Central memory CD8-positive, alpha-beta T cell (primary cell): ENCODE measurements around the gene ADI1.

Source experiments
- ATAC-seq: fragments of 150-1000 bp; cut with Tn5 transposase; replicated peaks from 2 replicates; pipeline ENCODE4 v1.10.0; 2022; ENCODE audit warnings: mild to moderate bottlenecking, moderate FRiP score, moderate number of reproducible peaks; ENCODE audit not compliant: poor library complexity, severe bottlenecking; ENCODE audit errors: extremely low read depth
- DNase-seq, 2 donors: peaks; one replicate each; pipeline ENCODE4 v3.0.0; 2021; ENCODE audit warnings: low spot score in 2 of 2
- H3K27ac Mint-ChIP-seq: one replicate; pipeline ENCODE4 v1.8.0; 2022; ENCODE audit warnings: low read depth, mild to moderate bottlenecking, moderate library complexity, mixed read lengths
- H3K27me3 Mint-ChIP-seq: one replicate; pipeline ENCODE4 v1.8.0; 2022; ENCODE audit warnings: mixed read lengths
- H3K36me3 Mint-ChIP-seq: one replicate; pipeline ENCODE4 v1.8.0; 2022; ENCODE audit warnings: mild to moderate bottlenecking, moderate library complexity, mixed read lengths; ENCODE audit not compliant: insufficient read depth
- H3K4me1 Mint-ChIP-seq: one replicate; pipeline ENCODE4 v1.8.0; 2022; ENCODE audit warnings: mixed read lengths
- H3K4me3 Mint-ChIP-seq: one replicate; pipeline ENCODE4 v1.8.0; 2022; ENCODE audit warnings: mild to moderate bottlenecking, moderate library complexity, mixed read lengths
- H3K9me3 Mint-ChIP-seq: one replicate; pipeline ENCODE4 v1.8.0; 2022; ENCODE audit warnings: mixed read lengths

ADI1 gene

GRCh38 chr2:3519255-3520205, at the start of gene ADI1:
TSS of gene ADI1 (minus strand) at chr2:3519531. CDS start at chr2:3519487, 44 bp downstream.
- Mint-ChIP-seq H3K4me1 (peaks cover 25% of the 10 kb centered on the region), H3K4me3 (peak within 1 kb of the TSS; percentile 87), H3K36me3 (peaks cover 26% of the 10 kb centered on the region), H3K27me3 (no peaks in the 10 kb centered on the region), H3K9me3 (peaks cover 7% of the 10 kb centered on the region), H3K27ac (peak within 1 kb of the TSS; percentile 94)
- DNase-seq (peak; percentile 56 to 57), ATAC-seq (peak; percentile 58)

- ATAC-seq (no peak), DNase-seq (no peak)
- H3K9me3 Mint-ChIP-seq = no peaks in the 10 kb centered on the region
- H3K27me3 Mint-ChIP-seq = no peaks in the 10 kb centered on the region
- H3K4me3 Mint-ChIP-seq = no peak overlapping the region
- peaks cover 9% of the 10 kb centered on the region for H3K36me3 Mint-ChIP-seq
- H3K4me1 Mint-ChIP-seq = no peaks in the 10 kb centered on the region
- H3K27ac Mint-ChIP-seq = no peak overlapping the region
These were observed 47.5 kb upstream of the ADI1 start for GRCh38 chr2:3566806-3567205.

- Mint-ChIP-seq H3K36me3 (peaks cover 6% of the 10 kb centered on the region), H3K27me3 (no peaks in the 10 kb centered on the region), H3K9me3 (no peaks in the 10 kb centered on the region), H3K27ac (no peak overlapping the region), H3K4me3 (no peak overlapping the region), H3K4me1 (no peaks in the 10 kb centered on the region)
- no peak for ATAC-seq
- DNase-seq = no peak
These were observed 45.8 kb upstream of the ADI1 start for GRCh38 chr2:3565117-3565516.

GRCh38 chr2:3563521-3563976, 44.2 kb upstream of the ADI1 start:
- H3K4me3 Mint-ChIP-seq = no peak overlapping the region
- peaks cover 4% of the 10 kb centered on the region for H3K4me1 Mint-ChIP-seq
- no peaks in the 10 kb centered on the region for H3K9me3 Mint-ChIP-seq
- H3K36me3 Mint-ChIP-seq = peaks cover 6% of the 10 kb centered on the region
- no peaks in the 10 kb centered on the region for H3K27me3 Mint-ChIP-seq
- no peak for DNase-seq
- no peak for ATAC-seq
- no peak overlapping the region for H3K27ac Mint-ChIP-seq

- H3K9me3 Mint-ChIP-seq = no peaks in the 10 kb centered on the region
- H3K27ac Mint-ChIP-seq = peak within 1 kb of the TSS; percentile 96
- DNase-seq = peak; percentile 97 to 99
- H3K4me1 Mint-ChIP-seq = peaks cover 29% of the 10 kb centered on the region
- peaks cover 49% of the 10 kb centered on the region for H3K36me3 Mint-ChIP-seq
- ATAC-seq = peak; percentile 94
- H3K4me3 Mint-ChIP-seq = peak within 1 kb of the TSS; percentile 88
- H3K27me3 Mint-ChIP-seq = no peaks in the 10 kb centered on the region
These were observed 39.1 kb upstream of the ADI1 start, which contains the start of gene RNASEH1 for GRCh38 chr2:3558205-3559014. TSS of gene RNASEH1 (minus strand) at chr2:3558333. CDS start at chr2:3558260, 73 bp downstream.

- peaks cover 29% of the 10 kb centered on the region for H3K4me1 Mint-ChIP-seq
- DNase-seq (no peak), ATAC-seq (peak; percentile 12)
- peak overlapping the region; percentile 88 for H3K4me3 Mint-ChIP-seq
- H3K27ac Mint-ChIP-seq = peak overlapping the region; percentile 96
- H3K9me3 Mint-ChIP-seq = no peaks in the 10 kb centered on the region
- H3K27me3 Mint-ChIP-seq = no peaks in the 10 kb centered on the region
- H3K36me3 Mint-ChIP-seq = peaks cover 51% of the 10 kb centered on the region
These were observed 38.4 kb upstream of the ADI1 start for GRCh38 chr2:3557639-3558204.

GRCh38 chr2:3553946-3554345, 34.6 kb upstream of the ADI1 start:
- H3K27ac Mint-ChIP-seq = no peak overlapping the region
- no peak for ATAC-seq
- DNase-seq = no peak
- H3K27me3 Mint-ChIP-seq = no peaks in the 10 kb centered on the region
- peaks cover 29% of the 10 kb centered on the region for H3K4me1 Mint-ChIP-seq
- H3K9me3 Mint-ChIP-seq = no peaks in the 10 kb centered on the region
- peaks cover 79% of the 10 kb centered on the region for H3K36me3 Mint-ChIP-seq
- no peak overlapping the region for H3K4me3 Mint-ChIP-seq

- Mint-ChIP-seq H3K27me3 (no peaks in the 10 kb centered on the region), H3K27ac (no peak overlapping the region), H3K36me3 (peaks cover 86% of the 10 kb centered on the region), H3K4me3 (no peak overlapping the region), H3K4me1 (peaks cover 7% of the 10 kb centered on the region), H3K9me3 (no peaks in the 10 kb centered on the region)
- DNase-seq (no peak), ATAC-seq (no peak)
These were observed 28.6 kb upstream of the ADI1 start for GRCh38 chr2:3547915-3548314.

- Mint-ChIP-seq H3K4me1 (peaks cover 7% of the 10 kb centered on the region), H3K27me3 (no peaks in the 10 kb centered on the region), H3K4me3 (no peak overlapping the region), H3K36me3 (peaks cover 87% of the 10 kb centered on the region), H3K9me3 (no peaks in the 10 kb centered on the region), H3K27ac (no peak overlapping the region)
- DNase-seq (no peak), ATAC-seq (no peak)
These were observed 26.6 kb upstream of the ADI1 start for GRCh38 chr2:3545788-3546478.

- DNase-seq (no peak), ATAC-seq (no peak)
- Mint-ChIP-seq H3K27ac (no peak overlapping the region), H3K27me3 (no peaks in the 10 kb centered on the region), H3K36me3 (peaks cover 64% of the 10 kb centered on the region), H3K4me3 (no peak overlapping the region), H3K9me3 (no peaks in the 10 kb centered on the region), H3K4me1 (peaks cover 7% of the 10 kb centered on the region)
These were observed 23.8 kb upstream of the ADI1 start for GRCh38 chr2:3543023-3543683.

- Mint-ChIP-seq H3K27ac (no peak overlapping the region), H3K36me3 (peaks cover 57% of the 10 kb centered on the region), H3K9me3 (no peaks in the 10 kb centered on the region), H3K4me3 (no peak overlapping the region), H3K27me3 (no peaks in the 10 kb centered on the region), H3K4me1 (peaks cover 7% of the 10 kb centered on the region)
- ATAC-seq = no peak
- DNase-seq = no peak
These were observed 22.8 kb upstream of the ADI1 start for GRCh38 chr2:3542107-3542506.
